Smooth muscle cell of the brain vasculature (primary cell): ENCODE measurements around the gene MGRN1.

Experiments used
- DNase-seq: peaks from one replicate; pipeline ENCODE4 v3.0.0-alpha.2; 2012; ENCODE audit warnings: low read depth, low spot score

The MGRN1 gene

DNA sequence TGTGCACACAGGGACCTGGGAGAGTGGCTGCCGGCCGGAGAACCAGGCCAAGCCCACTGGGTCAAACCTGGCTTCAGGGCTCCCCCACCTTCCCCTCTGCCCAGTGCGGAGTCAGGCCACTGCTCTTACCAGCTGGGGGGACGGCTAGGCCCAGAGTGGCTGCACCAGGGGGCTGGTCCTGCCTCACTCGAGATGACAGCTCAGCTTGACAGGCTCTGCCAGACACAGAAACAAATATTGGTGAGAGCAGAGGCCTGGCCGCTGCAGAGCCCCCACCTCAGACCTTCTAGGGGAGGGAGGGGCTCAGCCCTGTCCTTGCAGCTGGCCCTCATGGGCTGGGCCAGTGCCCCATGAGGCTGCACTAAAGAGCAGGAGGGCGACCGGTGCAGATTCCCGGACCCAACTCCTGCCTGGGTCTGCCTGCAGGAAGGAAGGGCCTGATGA, 73.2 kb downstream of the MGRN1 start:
- no peak for DNase-seq

DNA sequence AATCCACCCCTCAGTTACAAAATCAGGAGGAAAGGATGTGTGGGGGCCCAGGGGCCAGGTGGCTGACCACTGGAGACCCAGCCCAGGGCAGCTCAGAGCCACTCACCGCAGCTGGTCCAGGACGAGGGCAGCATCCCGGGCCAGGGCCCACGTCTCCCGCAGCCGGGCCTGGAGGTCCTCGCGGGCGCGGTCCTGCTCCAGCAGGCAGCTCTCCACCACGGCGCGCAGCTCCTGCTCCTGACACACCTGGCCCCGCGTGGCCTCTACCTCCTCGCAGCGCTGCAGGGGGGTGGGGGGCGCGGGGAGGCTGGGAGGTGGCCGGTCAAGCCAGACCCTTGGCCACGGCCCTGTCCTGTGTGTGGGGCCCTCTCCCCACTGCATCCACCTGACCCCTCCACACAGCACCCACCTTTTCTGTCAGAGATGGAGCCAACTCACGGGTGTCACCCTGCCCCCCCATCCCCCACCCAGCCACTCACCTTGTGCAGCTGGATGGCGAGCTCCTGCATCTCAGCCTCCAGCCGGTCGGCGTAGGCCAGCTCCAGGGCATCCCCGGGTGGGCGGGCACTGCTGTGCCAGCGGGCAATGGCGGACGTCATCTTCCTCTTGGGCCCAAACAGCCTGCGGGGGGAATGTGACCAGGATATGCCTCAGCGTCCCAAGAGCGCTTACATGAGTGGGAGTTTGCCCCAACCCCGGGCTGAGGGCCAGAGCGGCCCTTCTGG, 73.9 kb downstream of the MGRN1 start:
- DNase-seq = no peak

DNA sequence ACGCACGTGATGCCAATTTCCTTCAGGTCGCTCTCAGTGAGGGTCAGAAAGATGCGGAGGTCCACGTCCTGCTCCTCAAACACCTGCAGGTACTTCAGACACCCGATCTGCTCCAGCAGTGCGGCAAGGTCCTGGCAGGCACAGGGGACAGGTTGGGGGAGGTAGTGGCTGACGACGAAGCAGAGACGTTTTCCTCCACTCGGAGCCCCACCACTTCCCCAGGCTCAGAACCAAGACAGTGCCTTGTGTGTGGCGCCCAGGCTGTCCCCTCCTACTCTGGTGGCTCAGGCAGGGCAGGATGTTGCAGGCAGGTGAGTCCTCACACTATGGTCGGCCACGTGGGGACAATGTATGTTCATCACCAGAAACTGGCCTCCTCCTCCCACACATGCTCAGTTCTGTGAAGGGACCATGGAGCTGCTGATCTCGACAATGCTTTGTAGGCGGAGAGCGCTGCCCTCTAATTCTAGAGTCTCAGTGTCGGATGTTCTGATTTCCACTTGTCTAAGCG, 74.5 kb downstream of the MGRN1 start:
- no peak for DNase-seq

DNA sequence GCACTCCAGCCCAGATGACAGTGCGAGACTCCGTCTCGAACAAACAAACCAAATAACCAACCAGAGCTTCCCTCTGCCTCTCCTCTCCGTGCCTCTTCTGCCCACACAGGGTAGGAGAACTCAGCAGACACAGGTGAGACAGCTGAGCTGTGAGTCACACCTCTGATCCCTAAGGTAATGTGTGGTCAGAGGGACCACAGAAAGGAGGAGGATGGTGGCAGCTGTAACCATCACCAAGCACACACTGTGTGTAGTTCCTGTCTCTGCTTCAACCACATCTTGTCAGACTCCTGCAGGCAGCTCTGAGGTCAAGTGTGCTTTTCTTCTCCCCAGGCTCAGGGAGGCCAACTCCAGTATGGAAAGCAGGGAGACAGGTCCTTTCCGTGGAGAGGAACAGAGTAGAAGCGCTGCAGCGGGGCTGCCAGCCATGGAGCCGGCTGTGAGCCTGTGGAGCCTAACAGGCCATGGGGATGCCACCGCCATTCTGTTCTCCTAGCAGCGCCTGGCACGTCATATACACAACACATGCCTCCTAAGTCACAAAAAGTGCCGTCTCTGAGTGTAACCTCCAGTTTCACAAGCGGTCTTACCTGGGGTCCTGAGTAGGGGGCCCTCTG, 75.9 kb downstream of the MGRN1 start:
- no peak for DNase-seq

DNA sequence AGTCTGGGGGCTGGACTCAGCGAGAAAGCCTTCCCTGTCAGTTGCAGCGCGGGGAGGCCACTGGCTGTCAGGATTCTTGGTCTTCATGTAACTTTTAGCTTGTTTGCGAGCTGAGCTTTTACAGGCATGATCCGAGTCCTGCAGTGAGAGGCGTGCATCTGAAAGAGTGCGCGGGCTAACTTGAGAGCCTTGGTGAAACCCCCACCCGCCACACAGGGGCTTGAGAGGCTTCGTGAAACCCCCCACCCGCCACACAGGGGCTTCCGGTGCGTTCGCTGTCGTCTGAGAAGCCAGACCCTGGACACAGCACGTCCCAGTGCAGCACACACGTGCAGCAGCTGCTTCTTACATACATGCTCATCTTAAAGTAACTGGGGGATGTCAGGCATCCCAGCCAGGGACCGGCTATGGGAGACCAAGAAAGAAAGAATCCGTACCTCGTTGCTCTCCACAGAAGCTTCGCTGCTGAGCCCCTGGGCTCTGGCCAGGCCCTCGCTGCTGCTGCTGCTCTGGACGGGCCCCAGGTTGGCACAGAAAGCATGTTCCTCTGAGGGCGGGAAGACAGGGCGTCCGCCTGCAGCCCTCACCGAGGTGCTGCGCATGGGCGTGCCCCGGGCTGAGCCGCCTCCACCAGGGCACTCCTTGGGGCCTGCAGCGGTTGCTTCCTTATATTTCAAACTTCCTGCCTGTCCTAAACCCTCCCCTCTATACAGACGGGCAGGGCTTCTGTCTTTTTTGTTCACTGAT, 76.5 kb downstream of the MGRN1 start:
- DNase-seq = no peak

DNA sequence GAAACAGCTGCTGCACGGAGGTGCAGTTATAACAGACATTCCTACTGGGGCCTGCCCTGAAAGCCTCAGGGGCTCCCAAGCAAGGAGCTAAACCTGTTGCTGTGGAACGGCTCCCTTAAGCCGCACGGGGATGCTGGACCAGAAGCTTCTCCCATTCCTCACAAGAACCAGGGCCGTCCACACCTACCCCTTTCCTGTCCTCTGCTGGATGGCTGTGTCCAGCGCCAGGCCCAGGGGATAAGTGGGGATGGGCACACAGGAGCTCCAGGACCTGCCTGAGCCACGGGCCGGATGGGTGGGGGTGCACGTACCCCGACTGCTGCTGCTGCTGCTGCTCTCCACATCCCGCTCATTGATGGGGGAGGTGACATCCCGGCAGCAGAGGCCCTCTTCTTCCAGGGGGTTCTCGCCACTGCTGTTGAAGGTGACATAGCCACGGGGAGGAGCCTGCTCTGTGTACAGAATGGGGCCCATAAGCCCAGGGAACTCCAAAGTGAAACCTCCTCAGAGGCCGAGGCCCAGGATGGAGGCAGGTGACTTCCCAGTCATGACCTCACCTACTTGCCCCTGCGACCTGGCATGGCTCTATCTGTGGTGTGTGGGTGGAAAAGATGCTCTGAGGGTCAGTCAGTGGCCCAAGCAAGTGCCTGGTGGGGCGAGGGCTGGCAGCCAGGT, 77.3 kb downstream of the MGRN1 start:
- no peak for DNase-seq

DNA sequence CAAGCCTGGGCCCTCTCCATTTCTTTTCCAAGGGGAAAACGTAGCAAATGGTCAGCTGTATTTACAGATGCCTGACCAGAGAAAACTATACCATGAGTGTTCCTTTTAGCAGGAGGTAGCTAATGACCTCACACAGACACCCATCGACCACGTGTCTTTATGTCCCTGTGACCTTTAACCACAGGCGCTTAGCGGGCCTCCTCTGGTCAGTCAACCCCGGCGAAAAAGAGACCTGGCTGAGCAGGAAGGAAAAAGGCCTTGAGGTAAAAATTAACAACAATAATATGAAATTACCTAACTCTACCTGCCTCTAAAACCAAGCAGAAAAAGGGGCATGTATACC, 77.8 kb downstream of the MGRN1 start:
- DNase-seq = no peak

DNA sequence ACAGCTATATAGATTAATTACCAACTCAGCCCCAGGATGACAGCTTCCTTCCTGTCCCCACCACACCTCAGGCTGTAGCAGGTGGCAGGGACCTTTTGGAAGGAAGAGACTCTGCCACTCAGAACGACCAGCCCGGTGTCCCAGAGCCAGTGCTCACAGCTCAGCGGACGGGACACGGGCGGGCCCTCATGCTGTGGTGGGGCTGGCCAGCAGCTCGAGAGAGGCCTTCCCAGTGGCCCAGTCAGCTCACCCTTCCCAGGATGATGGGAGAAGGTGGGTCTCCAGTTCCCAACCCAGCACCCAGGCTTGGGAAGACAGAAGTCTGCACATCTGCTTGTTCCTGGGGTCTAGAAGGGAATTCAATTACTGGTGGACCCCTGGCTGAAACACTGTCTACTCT, 79.3 kb downstream of the MGRN1 start:
- no peak for DNase-seq

DNA sequence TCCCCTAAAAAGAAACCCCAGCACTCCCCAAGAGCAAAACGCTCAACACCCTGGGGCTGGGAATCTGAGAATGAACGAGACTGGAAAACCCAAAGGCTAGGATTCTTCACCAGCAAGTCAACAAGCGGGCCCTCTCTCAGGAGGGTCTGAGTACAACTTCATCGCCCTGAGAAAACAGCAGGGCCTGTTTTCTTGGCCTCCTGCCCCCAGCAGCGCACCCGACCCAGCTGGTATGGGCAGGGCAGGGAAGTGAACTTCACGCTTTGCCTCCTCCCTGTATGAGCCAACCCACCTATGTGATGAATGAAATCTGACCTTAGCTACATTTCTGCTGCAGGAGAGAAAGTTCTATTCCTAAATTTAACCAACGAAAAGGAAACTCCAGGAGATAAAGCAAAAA, 79.9 kb downstream of the MGRN1 start:
- DNase-seq = no peak

DNA sequence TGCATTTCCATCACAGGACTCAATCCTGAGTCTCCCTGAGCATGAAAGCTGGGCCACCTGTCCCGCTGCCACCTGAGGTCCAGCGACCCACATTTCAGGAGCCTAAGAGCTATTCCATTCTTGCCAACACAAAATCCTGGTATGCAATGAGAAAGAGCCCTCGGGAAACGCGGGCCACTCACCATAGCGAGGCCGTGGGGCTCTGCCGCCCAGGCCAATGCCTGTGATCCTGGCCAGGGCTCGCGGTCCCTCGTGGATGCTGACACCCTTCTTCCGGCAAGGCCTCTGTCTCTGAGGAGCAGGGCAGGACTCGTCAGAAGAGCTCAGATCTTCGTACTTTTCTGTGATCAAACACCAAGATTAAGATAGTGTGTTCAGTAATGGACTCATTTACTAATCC, 80.3 kb downstream of the MGRN1 start:
- no peak for DNase-seq

DNA sequence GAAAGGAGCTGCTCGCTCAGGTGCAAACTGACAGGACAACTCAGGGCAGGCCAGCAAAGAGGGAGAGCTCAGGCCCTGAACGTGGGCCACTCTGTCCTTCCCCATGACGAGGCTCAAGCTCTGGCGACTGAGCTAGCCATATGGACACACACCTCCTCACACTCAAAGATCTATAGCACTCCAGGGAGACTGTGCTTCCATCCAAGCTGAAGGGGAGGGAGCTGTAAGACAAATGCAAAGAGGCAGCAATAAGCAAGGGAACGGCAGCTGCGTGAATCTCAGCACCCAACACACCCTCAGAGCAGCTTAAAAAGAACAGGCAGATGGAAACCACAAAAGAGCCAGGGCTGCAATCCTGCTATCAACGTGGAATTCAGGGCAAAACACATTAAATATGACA, 82.2 kb downstream of the MGRN1 start:
- DNase-seq = no peak

DNA sequence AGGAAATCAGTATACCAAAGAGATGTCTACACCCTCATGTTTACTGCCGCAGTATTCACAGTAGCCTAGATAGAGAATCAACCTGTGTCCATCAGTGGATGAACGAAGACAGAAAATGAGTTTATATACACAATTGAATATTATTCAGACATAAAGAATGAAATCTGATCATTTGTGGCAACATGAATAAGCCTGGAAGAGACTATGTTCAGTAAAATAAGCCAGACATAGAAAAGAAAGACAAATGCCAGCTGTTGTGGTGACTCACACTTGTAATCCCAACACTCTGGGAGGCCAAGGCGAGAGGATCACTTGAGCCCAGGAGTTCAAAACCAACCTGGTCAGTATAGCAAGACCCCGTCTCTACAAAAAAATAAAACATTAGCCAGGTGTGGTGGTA, 84.9 kb downstream of the MGRN1 start:
- DNase-seq = no peak

DNA sequence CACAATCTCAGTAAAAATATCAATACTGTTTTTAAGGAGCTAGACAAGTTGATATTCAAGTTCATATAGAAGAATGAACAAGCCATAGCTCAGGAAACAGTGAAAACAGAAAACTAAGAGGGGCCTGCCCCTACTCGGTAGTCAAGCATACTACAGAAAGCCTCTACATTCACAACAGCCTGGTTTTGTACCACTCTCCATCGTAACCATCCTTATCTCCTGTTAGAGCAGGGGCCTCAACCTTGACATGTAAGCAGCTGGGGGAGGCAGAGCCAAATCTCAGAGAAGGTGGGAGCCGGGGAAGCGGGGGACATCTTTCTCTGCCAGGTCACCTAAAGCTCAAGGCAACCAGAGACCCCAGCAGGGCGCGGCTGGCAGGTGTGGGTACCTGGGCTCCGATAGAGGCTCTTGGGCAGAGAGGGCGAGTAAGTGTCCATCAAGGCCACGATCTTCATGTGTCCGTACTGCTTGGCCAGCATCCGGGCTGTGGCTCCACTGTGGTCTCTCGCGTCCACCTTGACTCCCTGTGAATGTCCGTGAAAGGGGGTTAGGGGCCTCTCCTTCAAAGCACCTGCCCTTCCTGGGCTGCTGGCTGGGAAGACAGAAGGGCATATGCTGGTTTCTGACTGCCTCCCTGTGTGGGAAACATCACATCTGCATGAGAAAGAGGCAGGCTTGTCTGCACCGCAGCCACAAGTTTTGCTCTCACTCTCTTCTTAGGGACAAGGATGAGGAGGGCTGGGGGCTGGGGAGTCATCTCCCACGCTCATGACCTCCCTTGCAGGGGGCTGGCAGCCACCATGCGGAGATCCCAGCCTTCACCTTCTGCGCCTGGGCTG, 89.3 kb downstream of the MGRN1 start:
- no peak for DNase-seq

DNA sequence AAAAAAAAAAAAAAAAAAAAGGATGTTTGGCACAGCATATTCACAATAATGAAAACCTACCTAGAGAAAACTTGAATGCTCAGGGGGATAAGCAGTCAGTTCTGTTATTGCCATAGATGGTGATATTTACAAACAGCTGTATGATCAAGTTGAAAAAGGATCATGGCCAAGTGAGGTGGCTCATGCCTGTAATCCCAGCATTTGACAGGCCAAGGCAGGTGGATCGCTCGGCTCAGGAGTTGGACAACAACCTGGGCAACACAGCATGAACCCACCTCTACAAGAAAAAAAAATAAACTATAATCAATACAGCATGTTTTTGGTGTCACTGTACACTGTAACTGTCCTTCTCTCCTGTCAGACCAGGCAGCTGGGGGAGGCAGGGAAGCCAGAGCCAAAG, 90.4 kb downstream of the MGRN1 start:
- DNase-seq = no peak

DNA sequence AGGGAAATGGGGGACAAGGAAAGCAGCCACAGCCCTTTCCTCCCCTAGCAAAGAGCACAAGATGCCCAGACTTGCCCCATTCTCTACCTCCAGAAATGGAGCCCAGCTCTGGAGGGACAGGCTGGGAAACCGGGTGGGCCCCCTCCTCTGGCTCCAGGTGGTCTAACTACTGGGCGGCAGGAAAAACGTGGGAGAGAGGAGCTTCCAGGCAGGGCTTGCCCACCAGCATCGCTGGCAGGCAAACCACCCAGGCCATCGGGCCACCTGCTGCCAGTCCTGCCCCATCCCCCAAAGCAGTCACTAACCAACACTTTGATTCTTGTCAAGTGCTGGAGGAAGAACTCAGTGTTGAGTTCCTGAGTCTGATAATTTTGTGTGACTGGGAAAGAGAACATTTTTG, 93.8 kb downstream of the MGRN1 start:
- no peak for DNase-seq

DNA sequence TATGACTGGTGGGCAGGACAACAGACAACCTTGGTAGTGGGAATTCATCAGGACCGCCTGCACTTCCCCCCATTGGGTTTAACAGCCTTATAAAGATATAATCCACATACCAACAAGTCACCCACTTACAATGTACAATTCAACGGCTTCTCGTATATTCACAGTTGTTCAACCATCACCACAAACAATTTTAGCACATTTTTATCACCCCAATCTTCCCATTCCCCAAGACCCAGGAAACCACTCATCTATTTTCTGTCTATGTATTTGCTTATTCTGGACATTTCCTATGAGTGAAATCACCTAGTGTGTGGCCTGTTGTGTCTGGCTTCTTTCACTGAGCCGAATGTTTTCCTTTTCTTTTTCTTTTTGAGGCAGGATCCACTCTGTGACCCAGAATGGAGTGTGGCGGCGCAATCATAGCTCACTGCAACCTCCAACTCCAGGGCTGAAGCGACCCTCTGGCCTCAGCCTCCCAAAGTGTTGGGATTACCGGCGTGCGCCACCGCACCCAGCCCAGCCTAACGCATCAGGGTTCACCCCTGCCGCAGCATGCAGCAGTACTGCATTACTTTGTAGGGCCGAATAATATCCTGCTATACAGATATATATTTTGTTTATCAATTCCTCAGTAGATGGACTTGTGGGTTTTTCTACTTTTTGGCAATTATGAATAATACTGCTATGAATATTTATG, 98.6 kb downstream of the MGRN1 start:
- DNase-seq = no peak

DNA sequence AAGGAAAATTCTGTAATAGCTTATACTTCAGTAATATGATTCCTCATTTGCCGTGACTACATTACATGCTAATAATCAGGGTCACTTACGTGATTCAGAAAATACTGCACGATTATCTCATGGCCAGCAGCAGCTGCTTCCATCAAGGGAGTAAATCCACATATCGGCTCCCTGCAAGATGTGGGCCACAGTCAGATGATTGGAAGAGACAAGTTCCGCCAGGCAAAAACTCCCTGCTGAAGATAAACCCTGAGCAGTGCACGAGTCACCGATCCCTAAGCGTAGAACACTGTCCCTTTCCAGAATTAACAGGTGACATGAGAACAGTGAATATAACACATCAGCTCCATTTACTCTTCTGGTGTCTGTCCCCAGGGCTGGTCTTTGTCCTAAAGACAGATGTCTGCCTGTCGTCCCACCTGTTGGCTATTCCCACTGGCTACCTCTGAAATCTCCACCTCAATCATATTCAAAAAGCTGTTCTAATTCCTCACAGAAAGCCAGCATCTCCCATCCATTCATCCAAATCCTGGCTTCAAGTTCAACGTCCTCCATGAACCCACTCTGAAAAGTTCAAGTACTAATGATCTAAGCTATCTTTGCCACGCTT, 100.1 kb downstream of the MGRN1 start:
- DNase-seq = no peak

DNA sequence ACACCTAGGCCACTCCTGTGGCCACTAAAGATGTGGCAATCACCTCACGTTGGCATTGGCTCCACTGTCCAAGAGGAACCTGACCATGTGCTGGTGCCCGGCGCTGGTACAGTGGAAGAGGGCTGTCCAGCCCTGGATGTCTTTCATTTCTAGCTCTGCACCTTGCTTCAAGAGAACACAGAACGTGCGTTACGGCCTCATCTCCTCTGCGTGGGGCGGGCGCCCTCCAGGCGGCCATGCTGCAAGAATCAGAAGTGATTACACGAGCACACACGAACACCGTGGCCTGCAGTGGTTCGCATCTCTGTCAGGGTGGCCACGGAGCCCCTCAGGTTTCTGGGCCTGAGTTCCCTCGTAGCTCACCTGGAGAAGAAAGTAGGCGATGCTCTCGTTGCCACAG, 102.0 kb downstream of the MGRN1 start:
- no peak for DNase-seq

DNA sequence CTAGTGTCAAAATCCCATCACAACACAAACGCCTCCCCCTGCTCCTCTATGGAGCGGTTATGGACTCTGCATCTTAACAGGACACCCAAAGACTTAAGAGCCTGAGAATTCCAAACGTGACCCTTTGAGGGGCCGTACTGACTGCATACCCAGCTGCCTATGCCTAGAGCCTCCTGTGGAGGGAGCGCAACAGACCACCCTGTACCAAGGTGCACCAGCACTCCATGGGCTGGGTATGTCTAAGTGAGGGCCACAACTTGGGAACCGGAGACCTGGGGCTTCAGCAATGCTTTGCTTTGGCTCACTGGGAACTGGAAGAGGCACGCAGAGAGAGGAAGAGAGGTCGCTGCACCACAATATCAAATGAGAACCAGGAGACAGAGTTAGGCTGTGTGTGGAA, 104.0 kb downstream of the MGRN1 start:
- DNase-seq = no peak

DNA sequence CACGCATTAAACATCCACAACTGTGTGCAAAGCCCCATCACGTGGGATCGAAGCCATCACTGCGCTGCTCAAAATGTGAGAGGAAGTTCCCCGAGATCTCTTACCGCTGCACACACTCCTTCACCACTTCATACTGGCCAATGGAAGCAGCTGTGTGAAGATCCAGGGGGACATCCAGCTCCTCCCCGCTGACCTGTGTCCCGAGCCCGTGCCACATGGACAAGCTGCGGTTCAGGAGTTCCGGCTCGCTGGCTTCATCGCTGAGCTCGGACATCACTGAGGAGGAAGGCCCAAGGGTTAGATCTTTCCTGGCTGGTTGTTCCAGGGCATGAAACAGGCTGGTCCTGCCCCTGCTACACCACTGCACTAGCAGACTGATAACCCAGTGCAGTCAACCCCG, 105.2 kb downstream of the MGRN1 start:
- DNase-seq = no peak
